IMR-90 (cell line): ENCODE data around the gene ZFPM1.

Source experiments
- CHD1 ChIP-seq: IDR thresholded peaks from 2 replicates; pipeline ENCODE4 v1.6.1; 2012; ENCODE audit warnings: low read depth, low read length, improper control_type of control experiment
- CTCF ChIP-seq: conservative IDR thresholded peaks from 2 replicates; pipeline ENCODE4 v1.5.1; 2012; ENCODE audit warnings: mild to moderate bottlenecking, low read depth, low read length, improper control_type of control experiment
- POLR2A ChIP-seq: IDR thresholded peaks from 2 replicates; pipeline ENCODE4 v1.6.1; 2012; ENCODE audit warnings: mild to moderate bottlenecking, low read depth, low read length
- USF2 ChIP-seq: fragments of 150-350 bp; IDR thresholded peaks from 2 replicates; pipeline ENCODE4 v1.6.1; 2017; ENCODE audit warnings: mild to moderate bottlenecking, antibody characterized with exemption, low read length, low read depth

GRCh38 chr16:88560714-88561484 lies 107.8 kb downstream of the ZFPM1 start:
- no peak for TF ChIP-seq CTCF
- no peak for TF ChIP-seq USF2
- TF ChIP-seq CHD1 = no peak
- TF ChIP-seq POLR2A = no peak
